Measurements from ENCODE around the gene ACOXL.

Gene ACOXL

DNA sequence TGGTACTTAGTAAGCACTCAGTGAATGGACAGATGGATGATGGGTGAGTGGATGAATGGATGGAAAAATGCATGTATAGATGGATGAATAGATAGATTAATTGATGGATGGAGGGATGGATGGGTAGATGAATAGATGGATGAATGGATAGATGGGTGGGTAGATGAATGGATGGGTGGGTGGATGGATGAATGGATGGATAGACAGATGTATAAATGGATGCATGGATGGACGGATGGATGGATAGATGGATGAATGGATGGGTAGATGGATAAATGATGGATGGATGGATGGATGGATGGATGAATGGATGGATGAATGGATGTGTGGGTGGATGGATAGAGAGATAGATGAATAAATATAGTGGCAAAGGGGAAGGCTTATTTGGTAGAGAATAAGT, 83.6 kb downstream of the ACOXL start:
- WGBS = 90% methylated on average over 1 of the region's 1 CpG
- H3K27me3 ChIP-seq (ENCODE audit: insufficient read depth, low read length) = no peaks in the 10 kb centered on the region
- peaks cover 3% of the 10 kb centered on the region; the same call in 1 of the 2 replicates for H3K36me3 ChIP-seq (ENCODE audit: insufficient read depth, low read length)
- H3K9ac ChIP-seq (ENCODE audit: low read depth, low read length) = no peak overlapping the region
- peaks cover 4% of the 10 kb centered on the region; the same call in 1 of the 2 replicates for H3K4me1 ChIP-seq (ENCODE audit: insufficient read depth, low read length)
- H3K27ac ChIP-seq (ENCODE audit: low read depth, low read length) = no peak overlapping the region
- no peaks in the 10 kb centered on the region for H3K9me3 ChIP-seq (ENCODE audit: insufficient read depth, low read depth, low read length)
- no peak overlapping the region for H3K4me3 ChIP-seq (ENCODE audit: low read length)

DNA sequence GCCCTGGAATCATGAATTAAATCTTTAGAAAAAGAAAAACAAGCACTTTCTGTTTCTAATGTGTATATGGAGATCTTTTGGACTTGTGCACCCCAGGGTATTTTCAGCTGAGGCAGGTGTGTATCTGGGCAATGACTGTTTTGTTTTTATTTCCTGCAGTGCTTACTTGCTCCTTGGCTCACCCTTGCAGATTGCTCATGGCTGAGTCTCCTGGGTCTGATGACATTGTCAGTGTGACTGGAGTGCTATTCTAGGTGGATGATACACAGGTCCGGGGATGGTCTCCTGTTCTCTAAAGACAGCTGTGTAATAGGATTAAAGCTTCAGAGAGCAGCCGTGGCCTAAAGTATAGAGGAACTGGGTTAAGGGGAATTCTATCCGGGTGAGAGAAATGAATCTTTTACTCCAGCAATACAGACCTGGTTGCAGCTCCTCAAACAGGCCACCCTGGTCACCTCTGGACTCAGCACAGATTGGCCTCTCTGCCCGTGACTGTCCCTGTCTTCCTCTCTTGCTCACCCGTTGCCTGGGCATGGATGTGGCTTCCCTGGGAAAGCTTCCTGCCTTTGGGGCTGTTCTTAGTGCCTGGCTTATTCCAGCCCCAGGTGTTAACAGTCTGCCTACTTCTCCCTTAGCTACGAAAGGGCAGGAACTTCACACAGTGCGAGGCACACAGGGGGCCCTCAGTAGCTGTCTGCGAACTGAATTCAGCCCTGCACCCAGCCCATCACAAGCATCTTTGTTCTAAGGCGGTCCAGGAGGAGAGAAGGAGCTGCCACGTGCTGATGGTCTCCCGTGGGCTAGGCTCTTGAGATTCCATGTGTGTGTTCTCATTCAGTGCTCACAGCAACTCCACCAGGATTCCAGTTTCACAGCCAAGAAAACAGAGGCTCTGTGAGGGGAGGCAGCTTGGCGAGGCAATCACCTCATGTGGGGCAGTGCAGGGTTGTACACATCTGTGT, 84.3 kb downstream of the ACOXL start:
- no peak overlapping the region for H3K27ac ChIP-seq (ENCODE audit: low read depth, low read length)
- no peaks in the 10 kb centered on the region for H3K27me3 ChIP-seq (ENCODE audit: insufficient read depth, low read length)
- 84% methylated on average over 12 of the region's 12 CpGs for WGBS
- no peak overlapping the region for H3K4me3 ChIP-seq (ENCODE audit: low read length)
- no peak overlapping the region for H3K9ac ChIP-seq (ENCODE audit: low read depth, low read length)
- H3K36me3 ChIP-seq (ENCODE audit: insufficient read depth, low read length) = peaks cover 6% of the 10 kb centered on the region; the same call in 1 of the 2 replicates
- no peaks in the 10 kb centered on the region for H3K9me3 ChIP-seq (ENCODE audit: insufficient read depth, low read depth, low read length)
- H3K4me1 ChIP-seq (ENCODE audit: insufficient read depth, low read length) = peaks cover 4% of the 10 kb centered on the region; the same call in 1 of the 2 replicates

GRCh38 chr2:110818767-110819481, 86.6 kb downstream of the ACOXL start:
- H3K36me3 ChIP-seq (ENCODE audit: insufficient read depth, low read length) = peaks cover 12% of the 10 kb centered on the region; the same call in 1 of the 2 replicates
- no peaks in the 10 kb centered on the region for H3K27me3 ChIP-seq (ENCODE audit: insufficient read depth, low read length)
- peaks cover 9% of the 10 kb centered on the region; the same call in 1 of the 2 replicates for H3K9me3 ChIP-seq (ENCODE audit: insufficient read depth, low read depth, low read length)
- H3K9ac ChIP-seq (ENCODE audit: low read depth, low read length) = no peak overlapping the region
- 93% methylated on average over 8 of the region's 8 CpGs for WGBS
- no peak overlapping the region for H3K4me3 ChIP-seq (ENCODE audit: low read length)
- no peak overlapping the region for H3K27ac ChIP-seq (ENCODE audit: low read depth, low read length)
- no peaks in the 10 kb centered on the region for H3K4me1 ChIP-seq (ENCODE audit: insufficient read depth, low read length)

- Histone ChIP-seq H3K4me3 (ENCODE audit: low read length) (no peak overlapping the region), H3K9ac (ENCODE audit: low read depth, low read length) (no peak overlapping the region), H3K27me3 (ENCODE audit: insufficient read depth, low read length) (no peaks in the 10 kb centered on the region), H3K36me3 (ENCODE audit: insufficient read depth, low read length) (peaks cover 12% of the 10 kb centered on the region; the same call in 1 of the 2 replicates), H3K4me1 (ENCODE audit: insufficient read depth, low read length) (no peaks in the 10 kb centered on the region), H3K9me3 (ENCODE audit: insufficient read depth, low read depth, low read length) (peaks cover 9% of the 10 kb centered on the region; the same call in 1 of the 2 replicates), H3K27ac (ENCODE audit: low read depth, low read length) (no peak overlapping the region)
- 92% methylated on average over 3 of the region's 3 CpGs for WGBS
Measured at GRCh38 chr2:110819711-110820110, 87.3 kb downstream of the ACOXL start.

GRCh38 chr2:110820128-110820527, 87.8 kb downstream of the ACOXL start:
- Histone ChIP-seq H3K9ac (ENCODE audit: low read depth, low read length) (no peak overlapping the region), H3K4me1 (ENCODE audit: insufficient read depth, low read length) (no peaks in the 10 kb centered on the region), H3K27ac (ENCODE audit: low read depth, low read length) (no peak overlapping the region), H3K9me3 (ENCODE audit: insufficient read depth, low read depth, low read length) (peaks cover 9% of the 10 kb centered on the region; the same call in 1 of the 2 replicates), H3K27me3 (ENCODE audit: insufficient read depth, low read length) (no peaks in the 10 kb centered on the region), H3K36me3 (ENCODE audit: insufficient read depth, low read length) (peaks cover 12% of the 10 kb centered on the region; the same call in 1 of the 2 replicates), H3K4me3 (ENCODE audit: low read length) (no peak overlapping the region)
- WGBS = 86% methylated on average over 2 of the region's 2 CpGs

DNA sequence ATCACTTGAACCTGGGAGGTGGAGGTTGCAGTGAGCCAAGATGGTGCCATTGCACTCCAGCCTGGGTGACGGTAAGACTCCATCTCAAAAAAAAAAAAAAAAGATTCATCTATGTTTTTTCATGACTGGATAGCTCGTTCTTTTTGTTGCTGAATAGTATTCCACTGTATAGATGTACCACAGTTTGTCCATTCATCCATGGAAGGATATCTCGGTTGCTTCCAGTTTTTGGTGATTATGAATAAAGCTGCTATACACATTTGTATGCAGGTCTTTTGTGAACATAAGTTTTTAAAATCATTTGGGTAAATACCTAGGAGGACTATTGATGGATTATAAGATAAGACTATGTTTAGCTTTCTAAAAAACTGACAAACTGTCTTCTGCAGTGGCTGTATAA, 90.8 kb downstream of the ACOXL start:
- 95% methylated on average over 3 of the region's 3 CpGs for WGBS
- H3K27me3 ChIP-seq (ENCODE audit: insufficient read depth, low read length) = no peaks in the 10 kb centered on the region
- H3K9ac ChIP-seq (ENCODE audit: low read depth, low read length) = no peak overlapping the region
- H3K36me3 ChIP-seq (ENCODE audit: insufficient read depth, low read length) = peaks cover 12% of the 10 kb centered on the region; the same call in 1 of the 2 replicates
- peaks cover 9% of the 10 kb centered on the region; the same call in 1 of the 2 replicates for H3K9me3 ChIP-seq (ENCODE audit: insufficient read depth, low read depth, low read length)
- H3K4me1 ChIP-seq (ENCODE audit: insufficient read depth, low read length) = no peaks in the 10 kb centered on the region
- H3K27ac ChIP-seq (ENCODE audit: low read depth, low read length) = no peak overlapping the region
- no peak overlapping the region for H3K4me3 ChIP-seq (ENCODE audit: low read length)

GRCh38 chr2:110827511-110827910, 95.1 kb downstream of the ACOXL start:
- Histone ChIP-seq H3K4me1 (ENCODE audit: insufficient read depth, low read length) (no peaks in the 10 kb centered on the region), H3K9me3 (ENCODE audit: insufficient read depth, low read depth, low read length) (peaks cover 8% of the 10 kb centered on the region; the same call in 1 of the 2 replicates), H3K4me3 (ENCODE audit: low read length) (no peak overlapping the region), H3K36me3 (ENCODE audit: insufficient read depth, low read length) (peaks cover 1% of the 10 kb centered on the region; the same call in 1 of the 2 replicates), H3K27me3 (ENCODE audit: insufficient read depth, low read length) (no peaks in the 10 kb centered on the region), H3K9ac (ENCODE audit: low read depth, low read length) (no peak overlapping the region), H3K27ac (ENCODE audit: low read depth, low read length) (no peak overlapping the region)

GRCh38 chr2:110828330-110828729, 96.0 kb downstream of the ACOXL start:
- Histone ChIP-seq H3K36me3 (ENCODE audit: insufficient read depth, low read length) (no peaks in the 10 kb centered on the region), H3K27ac (ENCODE audit: low read depth, low read length) (no peak overlapping the region), H3K4me3 (ENCODE audit: low read length) (no peak overlapping the region), H3K4me1 (ENCODE audit: insufficient read depth, low read length) (peaks cover 4% of the 10 kb centered on the region), H3K9me3 (ENCODE audit: insufficient read depth, low read depth, low read length) (peaks cover 2% of the 10 kb centered on the region; the same call in 1 of the 2 replicates), H3K9ac (ENCODE audit: low read depth, low read length) (no peak overlapping the region), H3K27me3 (ENCODE audit: insufficient read depth, low read length) (no peaks in the 10 kb centered on the region)
- 96% methylated on average over 6 of the region's 6 CpGs for WGBS

DNA sequence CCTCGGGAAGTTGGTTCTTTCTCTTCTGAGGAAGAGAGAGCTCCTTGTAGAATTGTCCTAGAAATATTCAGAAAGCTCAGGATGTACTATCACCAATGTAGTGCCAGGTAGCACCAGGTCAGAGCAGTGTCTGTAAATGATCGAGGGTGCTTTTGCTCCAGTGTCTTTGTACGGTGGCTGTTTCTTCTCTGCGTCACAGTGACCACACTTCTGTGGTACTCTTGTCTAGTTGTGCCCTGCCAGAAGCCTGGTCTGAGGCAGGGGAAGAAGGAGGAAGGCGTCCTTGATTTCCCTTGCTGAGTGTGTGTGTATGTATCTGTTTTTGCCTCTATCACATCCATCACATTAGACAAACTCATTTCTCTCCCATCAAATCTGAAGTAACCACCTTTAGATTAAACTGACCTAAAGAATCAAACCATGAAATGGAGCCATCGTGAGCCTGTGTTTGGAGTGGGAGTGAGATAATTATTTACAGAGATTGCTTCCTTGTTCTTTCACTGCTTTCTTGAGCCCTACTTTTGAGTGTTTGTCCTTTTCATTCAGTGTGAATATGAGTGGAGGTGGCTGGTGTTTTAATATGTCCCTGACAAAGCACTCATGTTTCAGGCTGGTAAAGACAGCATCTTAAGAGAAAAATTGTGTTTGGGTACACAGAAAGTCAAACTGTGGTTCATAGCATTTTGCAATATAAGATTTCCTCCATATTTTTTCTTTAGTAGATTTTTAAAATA, 97.2 kb downstream of the ACOXL start:
- no peaks in the 10 kb centered on the region for H3K36me3 ChIP-seq (ENCODE audit: insufficient read depth, low read length)
- no peak overlapping the region for H3K27ac ChIP-seq (ENCODE audit: low read depth, low read length)
- 93% methylated on average over 5 of the region's 6 CpGs for WGBS

DNA sequence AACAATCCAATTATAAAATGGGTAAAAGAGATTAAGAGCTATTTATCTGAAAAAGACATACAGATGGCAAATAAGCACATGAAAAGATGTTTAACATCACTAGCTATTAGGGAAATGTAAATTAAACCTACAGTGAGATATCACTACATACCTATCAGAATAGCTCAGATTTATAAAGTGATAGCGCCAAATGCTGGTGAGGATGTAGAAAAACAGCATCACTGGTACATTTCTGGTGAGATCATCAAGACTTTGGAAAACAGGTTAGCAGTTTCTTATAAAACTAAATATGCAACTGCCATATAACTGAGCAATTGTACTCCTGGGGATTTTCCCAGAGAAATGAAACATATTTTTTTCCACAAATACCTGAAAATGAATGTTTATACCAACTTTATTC, 100.4 kb downstream of the ACOXL start:
- WGBS = 100% methylated on average over 1 of the region's 1 CpG
- H3K9ac ChIP-seq (ENCODE audit: low read depth, low read length) = no peak overlapping the region
- peaks cover 43% of the 10 kb centered on the region for H3K4me1 ChIP-seq (ENCODE audit: insufficient read depth, low read length)
- no peak overlapping the region for H3K4me3 ChIP-seq (ENCODE audit: low read length)
- no peaks in the 10 kb centered on the region for H3K36me3 ChIP-seq (ENCODE audit: insufficient read depth, low read length)
- no peaks in the 10 kb centered on the region for H3K9me3 ChIP-seq (ENCODE audit: insufficient read depth, low read depth, low read length)
- H3K27ac ChIP-seq (ENCODE audit: low read depth, low read length) = no peak overlapping the region
- H3K27me3 ChIP-seq (ENCODE audit: insufficient read depth, low read length) = no peaks in the 10 kb centered on the region

More for the DNA sequence above, 97.2 kb downstream of the ACOXL start:
- H3K9me3 ChIP-seq (ENCODE audit: insufficient read depth, low read depth, low read length) = no peaks in the 10 kb centered on the region
- no peak overlapping the region for H3K4me3 ChIP-seq (ENCODE audit: low read length)
- H3K9ac ChIP-seq (ENCODE audit: low read depth, low read length) = no peak overlapping the region
- peaks cover 17% of the 10 kb centered on the region for H3K4me1 ChIP-seq (ENCODE audit: insufficient read depth, low read length)
- no peaks in the 10 kb centered on the region for H3K27me3 ChIP-seq (ENCODE audit: insufficient read depth, low read length)
